GDM1 (cell line): ENCODE data around the gene ST6GALNAC4.
A peak's percentile ranks its signal among the peaks of the same experiment; 100 is the strongest.

Source experiments
- DNase-seq: peaks from one replicate; lab custom pipeline; 2025; lab: John Stamatoyannopoulos, UW

Gene ST6GALNAC4

DNA sequence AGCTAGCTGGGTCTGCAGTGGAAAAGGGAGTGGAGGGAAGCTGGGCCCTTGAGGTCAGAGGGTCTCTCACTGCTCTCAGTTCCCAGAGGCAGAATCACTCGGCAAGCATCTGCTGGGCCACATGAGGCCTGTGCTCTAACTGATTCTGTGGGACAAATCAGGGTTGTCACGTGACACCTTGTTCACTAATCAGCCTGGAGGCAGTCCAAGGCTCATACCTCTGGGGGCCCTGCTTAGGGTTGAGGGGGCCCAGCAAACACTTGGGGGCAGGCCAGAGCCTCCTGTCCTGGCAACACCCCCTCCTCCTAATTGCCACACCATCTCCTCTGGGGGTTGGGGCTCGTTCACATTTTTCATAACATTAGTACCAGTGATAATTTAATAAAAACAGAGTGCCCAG lies 29.9 kb upstream of the ST6GALNAC4 start:
- no peak for DNase-seq

DNA sequence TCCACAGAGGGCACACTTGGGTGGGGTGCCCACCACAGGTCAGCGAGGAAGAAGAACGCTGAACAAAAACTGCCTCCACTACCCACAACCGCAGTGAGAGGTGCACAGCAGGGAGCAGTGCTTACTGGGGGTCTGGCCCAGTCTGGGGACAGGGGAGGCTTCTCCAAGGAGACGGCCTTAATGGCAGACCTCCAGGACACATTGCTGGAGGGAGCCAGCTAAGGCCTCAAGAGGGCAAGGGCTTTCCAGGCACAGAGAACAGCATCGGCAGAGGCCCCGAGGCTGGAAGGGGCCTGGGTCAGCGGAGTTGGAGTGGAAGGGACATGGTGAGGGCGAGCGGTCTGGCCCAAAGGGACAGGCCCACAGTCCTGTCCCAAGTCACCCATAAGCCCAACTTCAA lies 29.1 kb upstream of the ST6GALNAC4 start:
- DNase-seq: no peak

DNA sequence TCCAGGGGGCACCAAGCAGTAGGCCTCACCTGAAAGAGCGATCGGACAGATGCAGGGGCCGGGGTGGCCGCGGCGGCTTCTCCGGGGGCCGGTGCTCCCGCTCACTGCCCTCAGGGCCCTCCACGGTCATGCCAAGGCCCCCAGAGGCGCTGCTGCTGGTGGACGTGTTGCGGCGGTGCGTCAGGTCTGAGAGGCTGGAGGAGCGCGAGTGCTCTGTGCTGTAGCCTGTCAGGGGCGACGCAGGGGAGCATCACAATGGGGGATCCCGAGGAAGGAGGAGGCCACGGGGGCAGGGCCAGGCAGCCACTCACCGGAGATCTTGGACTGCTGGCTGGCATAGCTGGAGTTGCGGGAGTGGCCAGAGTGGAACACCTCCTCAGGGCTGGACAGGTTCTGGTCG lies 28.5 kb upstream of the ST6GALNAC4 start:
- DNase-seq: no peak

DNA sequence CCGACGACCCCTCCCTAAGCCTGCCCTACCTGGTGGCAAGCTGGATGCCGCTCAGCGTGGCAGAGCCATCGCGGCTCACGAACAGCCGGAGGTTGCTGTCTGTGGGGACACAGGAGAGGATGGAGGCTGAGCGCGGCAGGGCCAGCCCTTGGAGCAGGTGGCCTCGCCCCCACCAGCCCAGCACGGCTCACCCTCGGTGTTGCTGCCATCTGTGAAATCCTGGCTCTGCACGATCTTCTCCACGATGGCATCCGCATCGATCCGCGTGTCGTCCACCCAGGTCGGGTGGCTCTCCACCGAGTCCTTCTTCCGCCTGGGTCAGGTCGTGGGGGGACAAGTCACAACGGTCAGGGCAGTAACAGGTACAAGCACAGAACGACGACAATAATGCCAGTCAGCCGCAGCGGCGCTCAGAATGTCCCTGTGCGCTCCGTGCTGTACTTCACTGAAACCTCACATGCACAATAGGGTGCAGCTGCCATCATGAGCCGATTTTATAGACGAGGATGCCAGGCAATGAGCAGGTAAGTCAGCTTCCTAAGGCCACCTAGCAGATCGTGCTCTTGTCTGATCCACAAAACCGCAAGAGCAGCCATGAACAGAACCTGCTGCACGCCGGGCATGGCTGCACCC lies 27.9 kb upstream of the ST6GALNAC4 start:
- DNase-seq: no peak

DNA sequence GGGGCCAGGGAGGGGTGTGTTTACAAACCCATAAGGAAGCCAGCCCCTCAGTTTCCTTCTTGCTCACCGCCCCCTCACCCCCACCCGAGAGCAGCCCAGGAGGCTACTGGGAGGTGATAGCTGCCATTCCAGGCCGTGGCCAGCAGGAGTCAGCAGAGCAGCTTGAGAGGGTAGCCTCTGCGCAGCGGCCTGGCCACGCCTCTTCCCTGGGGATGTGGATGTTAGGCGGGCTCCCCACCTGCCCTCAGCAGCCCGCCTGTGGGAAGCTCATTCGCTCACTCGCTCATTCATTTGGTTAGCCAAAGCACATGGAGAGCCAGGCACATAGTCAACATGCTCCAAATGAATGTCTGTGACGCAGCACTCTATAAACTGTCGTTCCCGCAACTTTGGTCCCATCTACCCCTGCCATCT lies 26.9 kb upstream of the ST6GALNAC4 start:
- peak; percentile 61 for DNase-seq

DNA sequence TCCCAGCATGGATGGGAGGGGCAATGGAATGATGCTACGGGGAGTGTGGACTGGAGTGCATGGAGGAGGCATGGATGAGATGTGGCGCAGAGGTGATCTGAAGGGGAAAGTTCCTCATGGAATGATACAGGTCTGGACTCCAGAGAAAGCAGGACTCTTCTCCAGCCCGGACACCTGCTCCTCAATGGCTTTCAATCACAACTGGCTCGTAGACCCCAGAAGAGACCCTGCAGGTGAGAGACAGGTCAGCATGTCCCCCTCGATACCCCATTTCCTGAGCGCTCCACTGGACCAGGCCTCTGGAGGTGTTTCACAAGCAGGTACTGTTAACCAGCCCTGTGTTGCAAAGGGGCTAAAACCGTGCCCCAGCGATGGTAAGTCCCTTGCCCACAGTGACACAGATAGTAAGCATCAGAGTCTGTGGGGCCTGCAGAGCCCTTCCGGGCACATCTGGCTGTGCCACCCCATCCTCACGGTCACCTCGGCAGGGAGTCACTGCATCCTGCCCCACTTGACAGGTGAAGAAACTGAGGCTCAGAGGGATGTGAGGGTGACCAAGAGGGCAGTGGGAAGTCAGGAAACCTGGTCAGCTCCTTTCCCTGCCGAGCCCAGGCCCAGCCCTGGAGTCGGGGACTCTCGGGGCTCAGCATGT lies 26.3 kb upstream of the ST6GALNAC4 start:
- DNase-seq: no peak

DNA sequence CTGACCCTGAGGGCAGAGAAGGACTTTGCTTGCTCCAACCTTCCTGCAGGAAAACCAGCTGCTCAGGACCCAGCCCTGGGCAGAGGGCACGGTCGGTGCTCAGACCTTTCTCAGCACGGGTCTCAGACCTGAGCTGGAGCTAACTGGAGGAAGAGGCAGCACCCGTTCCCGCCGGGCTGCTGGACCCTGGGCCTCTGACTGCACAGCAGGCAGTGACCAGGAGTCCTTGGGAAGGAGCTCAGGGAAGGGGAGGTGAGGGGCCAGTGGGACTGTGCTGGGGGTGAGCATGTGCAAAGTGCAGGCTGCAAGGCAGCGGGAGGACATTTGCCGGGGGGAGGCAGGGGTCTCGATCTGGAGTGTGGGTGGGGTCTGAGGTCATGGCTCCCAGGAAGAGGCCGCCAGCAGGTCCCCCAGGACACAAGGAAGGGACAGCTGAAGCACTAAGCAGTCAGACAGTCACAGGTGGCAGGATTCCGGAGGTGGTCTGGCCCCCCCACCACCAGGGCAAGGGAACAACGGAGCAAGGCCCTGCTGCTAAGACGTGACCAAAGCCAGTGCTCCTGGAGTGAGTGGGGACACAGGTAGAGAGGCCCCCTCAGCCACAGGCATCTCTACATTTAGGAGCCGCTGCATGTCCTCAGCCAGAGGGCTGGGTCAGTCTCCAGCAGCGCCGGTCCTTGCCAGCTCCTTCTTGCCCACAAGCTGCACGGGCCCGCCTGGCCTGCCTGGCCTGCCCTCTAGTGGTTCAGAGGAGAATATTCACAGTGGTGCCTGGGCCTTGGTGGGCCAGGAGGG lies 25.6 kb upstream of the ST6GALNAC4 start:
- DNase-seq: peak; percentile 38

DNA sequence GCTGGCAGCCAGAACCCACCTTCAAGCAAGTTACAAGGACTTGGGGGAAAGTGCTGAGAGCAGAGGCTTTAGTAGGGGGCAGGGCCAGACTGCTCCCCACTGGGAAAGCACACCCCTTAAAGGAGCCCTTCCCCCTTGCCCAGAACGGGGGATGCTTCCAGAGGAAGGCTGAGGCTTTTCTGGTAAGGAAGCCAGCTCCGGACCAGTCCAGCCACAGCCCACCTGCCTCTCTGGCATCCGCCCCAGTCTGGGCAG lies 25.0 kb upstream of the ST6GALNAC4 start:
- no peak for DNase-seq

DNA sequence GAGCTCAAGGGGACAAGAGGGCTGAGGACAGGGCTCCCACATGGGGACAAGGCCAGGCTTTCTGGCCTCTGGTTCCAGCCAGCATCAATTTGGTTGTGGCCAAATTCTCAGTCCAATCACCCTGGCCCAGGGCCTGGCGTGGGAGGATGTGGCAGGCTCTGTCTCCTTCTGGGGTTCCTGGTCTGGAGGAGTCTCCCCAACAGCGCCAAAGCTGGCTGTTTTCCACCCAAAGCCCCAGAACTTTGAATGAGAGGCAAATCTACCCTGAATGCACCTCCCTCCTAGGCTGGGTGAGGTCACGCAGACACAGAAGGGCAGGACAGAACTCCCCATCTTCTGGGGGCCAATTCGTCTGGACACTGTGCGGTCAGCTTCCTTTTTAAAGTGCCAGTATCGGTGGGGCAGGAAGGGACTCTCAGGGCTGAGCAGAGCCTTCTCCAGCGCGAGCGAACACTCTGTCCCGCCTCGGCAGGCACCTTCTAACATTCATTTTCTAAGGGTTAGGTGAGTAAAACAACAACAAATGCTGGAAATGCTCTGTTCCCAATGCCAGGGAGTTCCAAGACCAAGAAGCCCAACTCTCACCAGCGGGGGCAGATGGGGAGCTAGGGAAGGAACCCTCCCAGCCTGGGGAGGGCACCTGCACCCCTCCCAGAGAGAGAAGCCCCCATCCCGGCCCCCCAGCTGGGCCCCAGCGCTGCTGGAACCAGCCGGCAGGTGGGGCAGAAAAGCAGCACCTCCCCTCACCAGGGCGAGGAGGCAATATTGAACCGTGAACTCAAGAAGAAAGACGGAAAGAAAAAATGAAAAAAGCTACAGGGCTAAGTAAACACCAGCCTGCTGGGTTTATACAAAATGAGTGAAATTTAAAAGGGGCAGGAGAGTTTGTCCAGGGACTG lies 24.5 kb upstream of the ST6GALNAC4 start:
- no peak for DNase-seq

DNA sequence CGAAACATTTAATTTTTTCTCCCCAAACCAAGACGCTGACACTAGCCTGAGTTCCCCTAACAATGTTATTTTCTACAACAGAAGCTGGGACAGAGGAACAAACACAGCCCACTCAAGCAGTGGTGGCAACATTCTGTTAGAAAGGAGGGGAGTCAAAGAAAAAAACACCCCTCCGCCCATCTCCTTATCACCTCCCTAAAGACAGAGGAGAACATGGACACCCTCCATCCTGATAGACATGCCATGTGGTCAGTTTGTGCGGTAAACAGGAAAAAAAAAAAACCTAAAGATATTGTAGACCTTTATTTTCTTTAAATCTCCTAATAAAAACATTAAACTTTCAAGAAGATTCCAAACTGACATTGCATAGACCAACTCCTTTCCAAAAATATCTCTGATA lies 23.8 kb upstream of the ST6GALNAC4 start:
- DNase-seq: no peak

DNA sequence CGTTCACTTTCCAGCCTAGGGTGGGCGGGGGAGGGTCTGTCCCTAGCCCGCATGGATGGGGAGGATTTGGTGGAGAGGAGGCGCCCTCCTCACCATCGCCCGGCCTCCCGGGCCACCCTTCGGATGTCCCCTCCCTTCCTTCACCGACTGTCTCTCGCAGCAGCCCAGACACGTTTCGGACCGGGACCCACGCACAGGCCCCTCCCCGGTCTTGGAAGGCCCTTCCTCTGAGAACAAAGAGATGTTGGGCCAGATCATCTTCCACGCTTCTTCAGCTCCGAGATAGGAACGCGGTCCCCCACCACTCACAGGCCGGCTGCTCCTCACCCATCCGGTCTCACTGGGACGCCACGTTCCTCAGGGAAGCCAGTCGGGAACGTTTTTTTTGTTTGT lies 21.5 kb upstream of the ST6GALNAC4 start:
- DNase-seq: no peak

DNA sequence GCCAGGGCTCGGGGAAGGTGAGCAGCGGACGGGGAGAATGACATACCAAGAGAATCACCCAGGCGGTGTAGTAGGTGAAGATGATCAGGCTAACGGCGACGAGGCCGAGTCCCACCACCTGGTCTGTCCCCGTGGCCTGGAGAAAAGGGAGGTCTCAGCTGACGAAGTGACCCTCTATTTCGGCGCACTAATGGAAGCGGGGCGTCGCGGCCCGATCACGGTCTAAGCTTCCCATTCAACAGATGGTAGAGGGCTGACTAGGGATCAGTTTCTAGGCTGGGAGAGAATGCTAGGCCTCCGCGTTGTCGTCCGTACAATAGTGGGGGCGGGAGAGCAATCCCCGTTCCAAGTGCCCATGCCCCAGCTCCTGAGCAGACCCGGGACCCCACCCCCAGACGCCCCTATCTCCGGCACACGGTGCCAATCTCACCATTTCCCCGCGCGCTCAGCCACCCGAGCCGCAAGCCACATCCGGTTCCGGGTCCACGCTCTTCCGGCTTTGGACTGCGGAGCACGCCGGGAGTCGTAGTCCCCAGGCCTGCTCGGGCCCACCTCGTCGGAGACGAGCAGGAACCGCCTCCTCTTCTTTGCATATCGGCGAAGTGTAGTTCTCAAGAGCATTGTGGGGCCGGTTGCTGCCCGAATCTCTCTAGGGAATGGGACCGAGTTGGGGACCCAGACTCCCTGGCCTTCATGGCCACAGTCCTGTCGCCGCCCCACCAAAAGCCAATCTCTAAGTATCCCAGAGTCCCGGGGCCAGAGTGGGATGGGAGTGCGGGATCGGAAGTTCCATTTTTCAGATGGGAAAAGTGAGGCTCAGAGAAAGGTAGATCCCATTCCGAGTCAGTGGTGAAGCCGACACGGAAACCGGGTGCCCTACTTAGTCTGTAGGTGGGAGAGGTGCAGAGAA lies 20.8 kb upstream of the ST6GALNAC4 start, which contains the start of gene DPM2:
DPM2 (minus strand) TSS at position 467 of the 910 bp plus-strand sequence; CDS start at position 433, 34 bp downstream.
- DNase-seq: peak; percentile 79

DNA sequence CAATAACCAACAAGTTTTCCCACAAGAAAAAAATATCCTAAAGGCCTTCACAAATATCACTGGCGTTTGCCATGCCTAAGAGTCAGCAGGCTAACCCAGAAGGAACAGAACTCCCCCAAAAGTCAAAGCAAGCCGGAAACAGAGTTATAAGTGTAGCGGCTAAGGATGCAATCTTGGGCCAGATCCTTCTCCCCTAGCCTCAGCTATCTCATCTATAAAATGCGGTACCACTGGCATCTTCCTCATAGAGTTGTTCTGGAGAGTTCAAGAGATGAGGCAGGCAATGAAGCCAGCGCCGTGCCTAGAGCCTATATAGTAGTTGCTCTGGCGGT lies 20.2 kb upstream of the ST6GALNAC4 start:
- DNase-seq: no peak

DNA sequence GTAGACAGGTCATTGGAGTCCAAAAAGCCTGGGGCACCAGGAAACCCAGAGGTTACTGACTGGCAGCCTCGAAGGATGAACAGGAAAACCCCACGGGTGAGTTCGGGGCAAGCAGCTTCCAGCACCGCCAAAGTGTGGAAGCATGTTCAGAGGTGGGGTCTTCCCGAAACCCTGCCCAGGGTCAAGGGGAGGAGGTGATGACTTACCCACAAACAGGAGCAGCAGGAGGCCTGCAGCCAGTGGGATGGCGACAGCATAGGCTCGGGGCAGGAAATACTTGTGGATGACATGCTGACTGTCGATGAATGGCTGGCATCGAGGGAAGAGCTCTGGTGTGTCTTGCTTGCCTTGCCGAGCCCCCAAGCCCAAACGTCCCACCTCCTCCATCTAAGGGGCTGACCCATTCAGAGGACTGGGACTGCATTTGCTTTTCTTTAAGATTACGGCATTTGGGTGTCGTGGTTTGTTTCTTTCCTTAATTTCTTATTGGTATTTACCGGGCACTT lies 19.6 kb upstream of the ST6GALNAC4 start:
- DNase-seq: no peak

DNA sequence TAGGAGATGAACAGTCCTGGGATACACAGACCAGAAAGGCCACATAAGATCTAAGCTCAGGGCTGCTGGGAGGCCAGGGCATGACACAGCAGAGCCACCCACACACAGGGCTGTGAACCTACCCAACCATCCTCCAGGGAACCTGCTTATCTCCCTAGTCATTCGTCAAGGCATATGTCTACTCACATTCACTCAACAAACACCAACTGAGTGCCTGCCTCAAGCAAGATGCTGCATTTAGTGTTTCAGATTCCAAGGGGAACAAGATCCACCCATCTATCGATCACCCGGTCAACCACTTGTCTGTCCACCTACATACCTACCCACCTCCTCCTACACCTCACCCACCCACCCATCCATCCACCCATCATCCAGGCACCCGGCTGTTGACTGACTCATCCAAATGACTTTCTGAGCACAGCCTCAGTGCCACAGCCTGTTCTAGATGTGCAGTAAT lies 19.0 kb upstream of the ST6GALNAC4 start:
- no peak for DNase-seq

DNA sequence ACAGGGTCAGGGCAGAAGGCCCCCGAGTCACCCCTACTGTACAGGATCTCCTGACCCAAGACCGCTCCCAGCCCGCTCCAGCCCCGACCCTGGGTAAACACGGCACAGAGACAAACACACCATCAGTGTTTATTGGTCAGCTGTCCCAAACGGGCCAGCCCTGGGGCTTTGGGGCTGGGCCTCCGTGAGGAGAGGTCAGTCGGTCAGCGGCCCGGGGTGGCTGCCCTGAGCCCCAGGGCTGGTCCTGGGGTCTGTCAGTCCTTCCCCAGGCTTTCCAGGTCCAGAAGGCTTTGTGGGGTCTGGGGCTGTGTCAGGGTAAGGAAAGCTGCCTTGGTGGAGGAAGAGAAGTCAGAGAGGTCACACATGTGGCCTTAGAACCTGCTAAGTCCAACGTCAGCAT lies 18.1 kb upstream of the ST6GALNAC4 start:
- DNase-seq: no peak

DNA sequence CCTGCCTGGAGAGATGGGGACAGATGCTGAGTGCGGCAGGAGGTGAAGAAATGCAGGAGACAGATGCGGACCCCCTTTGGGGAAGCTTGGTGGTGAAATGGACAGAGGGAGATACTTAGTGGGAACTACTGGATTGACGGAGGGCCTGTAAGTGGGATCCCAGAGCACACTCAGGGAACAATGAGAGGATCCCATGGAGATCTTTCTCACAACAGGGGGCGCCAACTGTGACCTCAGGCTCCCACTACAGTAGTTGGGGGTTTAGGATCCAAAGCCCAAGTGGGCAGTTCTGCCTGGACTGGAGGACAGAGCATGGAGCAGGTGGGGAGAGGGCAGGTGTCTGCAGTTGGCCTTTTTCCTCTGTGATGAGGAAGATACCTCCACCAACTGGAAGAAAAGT lies 17.4 kb upstream of the ST6GALNAC4 start:
- DNase-seq: no peak

DNA sequence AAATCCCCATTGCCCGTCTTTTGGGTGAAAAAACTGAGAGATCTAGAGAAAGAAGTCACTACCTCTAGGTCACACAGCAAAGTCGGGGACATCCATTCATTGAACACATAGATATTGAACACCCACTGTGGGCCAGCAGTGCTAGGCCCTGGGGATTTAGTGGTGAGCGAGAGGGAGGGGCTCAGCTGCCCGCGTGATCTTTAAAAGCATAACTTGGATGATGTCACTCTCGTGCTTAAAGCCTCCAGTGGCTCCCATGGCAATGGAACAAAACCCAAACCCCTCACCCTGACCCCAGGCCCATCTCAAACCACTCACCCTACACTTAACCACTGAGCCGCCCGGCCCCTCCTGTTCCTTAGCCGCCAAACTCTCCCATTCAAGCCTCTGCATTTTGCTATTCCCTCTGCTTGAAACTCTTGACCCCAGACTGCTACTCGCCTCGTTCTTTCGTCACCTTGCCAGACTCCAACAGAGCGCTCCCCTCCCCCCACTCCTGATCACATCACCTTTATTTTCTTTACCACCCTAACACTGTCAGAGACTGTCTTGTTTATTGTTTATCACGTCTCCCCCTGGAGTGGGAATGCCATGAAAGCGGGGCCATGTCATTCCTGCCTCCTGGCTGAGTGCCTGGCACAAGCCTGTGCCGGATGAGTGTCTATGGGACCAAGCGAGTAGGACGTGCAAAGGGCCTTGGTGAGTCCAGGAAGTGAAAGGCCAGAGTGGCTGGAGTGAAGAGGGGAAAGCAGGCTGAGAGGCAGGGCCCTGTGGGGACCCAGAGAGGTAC lies 14.4 kb upstream of the ST6GALNAC4 start:
- no peak for DNase-seq

DNA sequence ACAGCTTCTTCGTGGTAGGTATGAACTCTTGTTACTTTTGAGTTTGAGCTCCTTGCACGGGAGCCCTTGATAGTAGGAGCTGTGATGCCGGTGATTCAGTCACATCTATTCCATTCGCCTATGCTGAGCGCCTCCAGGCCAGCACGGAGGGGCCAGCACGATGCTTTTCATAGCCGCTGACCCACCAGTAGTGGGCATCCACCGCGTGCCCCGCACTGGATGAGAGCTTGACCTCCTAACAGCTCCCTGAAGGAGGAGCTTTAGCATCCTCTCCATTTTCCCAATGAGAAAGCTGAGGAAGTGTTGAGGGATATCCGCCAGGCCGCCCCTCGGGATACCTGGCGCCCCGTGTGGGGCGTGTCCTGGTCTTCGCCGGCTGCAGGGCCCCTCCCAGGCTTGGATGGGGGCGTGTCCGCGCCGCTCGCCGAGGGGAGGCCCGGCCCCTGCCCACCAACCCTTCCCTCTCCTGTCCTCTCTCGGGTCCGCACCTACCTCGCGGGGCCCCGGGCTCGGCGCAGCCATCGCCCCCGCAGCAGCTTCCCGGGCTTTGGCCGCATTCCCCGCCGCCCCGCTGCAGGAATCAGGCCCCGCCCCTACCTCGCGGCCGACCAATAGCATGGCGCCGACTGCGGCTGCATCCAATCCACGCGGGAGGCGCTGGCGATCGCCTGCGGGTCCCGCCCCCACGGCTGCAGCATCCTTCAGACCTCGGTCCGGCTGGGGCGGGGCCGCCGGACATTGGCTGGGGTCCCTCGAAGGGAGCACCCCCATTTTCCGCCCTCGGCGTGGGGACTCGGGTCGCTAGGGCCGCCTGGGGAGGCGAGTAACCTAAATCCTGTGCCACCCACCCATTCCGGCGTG lies 13.6 kb upstream of the ST6GALNAC4 start, which contains the start of gene PIP5KL1:
PIP5KL1 (minus strand) TSS at position 547 of the 861 bp plus-strand sequence; CDS start at position 522, 25 bp downstream.
- peak; percentile 29 for DNase-seq
